Measurements from ENCODE around the gene ATP6V0D1.

ATP6V0D1 gene

GRCh38 chr16:67393111-67393787, 87.7 kb downstream of the ATP6V0D1 start, which contains the start of gene TPPP3:
Gene TPPP3 (minus strand): TSS chr16:67393498. CDS start chr16:67391111, 2,387 bp downstream.
- no peak for DNase-seq (ENCODE audit: low read depth, low spot score)

- DNase-seq (ENCODE audit: low read depth, low spot score) = no peak
Observed at GRCh38 chr16:67392301-67393059, 88.5 kb downstream of the ATP6V0D1 start.

- DNase-seq (ENCODE audit: low read depth, low spot score) = no peak
Observed at GRCh38 chr16:67391424-67392300, 89.3 kb downstream of the ATP6V0D1 start.

GRCh38 chr16:67390816-67391423, 90.0 kb downstream of the ATP6V0D1 start:
- DNase-seq (ENCODE audit: low read depth, low spot score) = no peak

- DNase-seq (ENCODE audit: low read depth, low spot score) = no peak
Observed at GRCh38 chr16:67389911-67390815, 90.8 kb downstream of the ATP6V0D1 start.

- DNase-seq (ENCODE audit: low read depth, low spot score) = no peak
Observed at GRCh38 chr16:67388591-67388990, 92.4 kb downstream of the ATP6V0D1 start.

GRCh38 chr16:67388191-67388590, 92.8 kb downstream of the ATP6V0D1 start:
- DNase-seq (ENCODE audit: low read depth, low spot score) = no peak

Measured in smooth muscle cell of the brain vasculature (primary cell).